Activated T-cell treated with anti-CD3 and anti-CD28 coated beads for 24 hours (primary cell): ENCODE results near the gene OAS3.
"Not testable (repeated sequence)": the region's sequence is repeated elsewhere in the genome, so short reads cannot be mapped to it uniquely, and the experiment has no call there.

Experiments
- DNase-seq: peaks from one replicate; pipeline ENCODE4 v3.0.0-alpha.2; 2020; ENCODE audit warnings: low read depth

The OAS3 gene, protein sequence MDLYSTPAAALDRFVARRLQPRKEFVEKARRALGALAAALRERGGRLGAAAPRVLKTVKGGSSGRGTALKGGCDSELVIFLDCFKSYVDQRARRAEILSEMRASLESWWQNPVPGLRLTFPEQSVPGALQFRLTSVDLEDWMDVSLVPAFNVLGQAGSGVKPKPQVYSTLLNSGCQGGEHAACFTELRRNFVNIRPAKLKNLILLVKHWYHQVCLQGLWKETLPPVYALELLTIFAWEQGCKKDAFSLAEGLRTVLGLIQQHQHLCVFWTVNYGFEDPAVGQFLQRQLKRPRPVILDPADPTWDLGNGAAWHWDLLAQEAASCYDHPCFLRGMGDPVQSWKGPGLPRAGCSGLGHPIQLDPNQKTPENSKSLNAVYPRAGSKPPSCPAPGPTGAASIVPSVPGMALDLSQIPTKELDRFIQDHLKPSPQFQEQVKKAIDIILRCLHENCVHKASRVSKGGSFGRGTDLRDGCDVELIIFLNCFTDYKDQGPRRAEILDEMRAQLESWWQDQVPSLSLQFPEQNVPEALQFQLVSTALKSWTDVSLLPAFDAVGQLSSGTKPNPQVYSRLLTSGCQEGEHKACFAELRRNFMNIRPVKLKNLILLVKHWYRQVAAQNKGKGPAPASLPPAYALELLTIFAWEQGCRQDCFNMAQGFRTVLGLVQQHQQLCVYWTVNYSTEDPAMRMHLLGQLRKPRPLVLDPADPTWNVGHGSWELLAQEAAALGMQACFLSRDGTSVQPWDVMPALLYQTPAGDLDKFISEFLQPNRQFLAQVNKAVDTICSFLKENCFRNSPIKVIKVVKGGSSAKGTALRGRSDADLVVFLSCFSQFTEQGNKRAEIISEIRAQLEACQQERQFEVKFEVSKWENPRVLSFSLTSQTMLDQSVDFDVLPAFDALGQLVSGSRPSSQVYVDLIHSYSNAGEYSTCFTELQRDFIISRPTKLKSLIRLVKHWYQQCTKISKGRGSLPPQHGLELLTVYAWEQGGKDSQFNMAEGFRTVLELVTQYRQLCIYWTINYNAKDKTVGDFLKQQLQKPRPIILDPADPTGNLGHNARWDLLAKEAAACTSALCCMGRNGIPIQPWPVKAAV

DNA sequence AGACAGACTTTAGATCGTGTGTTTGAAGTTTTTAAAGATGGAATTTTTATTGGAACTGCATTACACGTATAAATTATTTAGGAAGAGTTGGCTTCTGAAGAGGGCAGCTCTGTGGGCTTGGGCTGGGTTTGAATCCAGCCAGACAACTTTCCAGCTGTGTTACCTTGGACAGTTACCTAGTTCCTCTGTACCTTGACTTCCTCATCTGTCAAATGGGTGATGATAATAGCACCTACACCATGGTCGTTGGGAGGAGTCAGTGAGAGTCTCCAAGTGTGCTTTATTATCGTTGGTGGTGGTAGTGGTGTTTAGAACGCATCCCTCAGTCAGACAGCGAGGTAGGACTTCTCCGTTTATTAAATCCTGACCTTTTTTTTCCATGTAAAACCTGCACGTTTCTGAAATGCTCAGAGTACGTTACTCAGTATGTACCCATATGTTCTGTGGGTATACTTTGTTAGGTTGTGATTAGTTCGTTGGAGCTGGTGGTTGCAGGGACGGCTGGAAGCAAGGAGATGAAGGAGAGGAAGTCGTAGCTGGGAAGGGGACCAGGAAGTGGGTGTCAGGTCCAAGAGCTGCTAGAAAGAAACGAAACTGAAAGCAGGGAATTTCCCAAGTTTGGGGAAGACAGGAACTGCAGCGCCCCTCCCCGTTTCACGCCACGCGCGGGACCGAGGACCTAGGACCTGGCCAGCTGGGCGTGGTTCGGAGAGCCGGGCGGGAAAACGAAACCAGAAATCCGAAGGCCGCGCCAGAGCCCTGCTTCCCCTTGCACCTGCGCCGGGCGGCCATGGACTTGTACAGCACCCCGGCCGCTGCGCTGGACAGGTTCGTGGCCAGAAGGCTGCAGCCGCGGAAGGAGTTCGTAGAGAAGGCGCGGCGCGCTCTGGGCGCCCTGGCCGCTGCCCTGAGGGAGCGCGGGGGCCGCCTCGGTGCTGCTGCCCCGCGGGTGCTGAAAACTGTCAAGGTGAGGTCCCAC is at the start of gene OAS3:
Gene OAS3, plus strand, starts transcription at position 734 of the 979 bp plus-strand sequence. Its CDS starts 57 bp downstream, at position 791.
- peak; percentile 33 for DNase-seq

DNA sequence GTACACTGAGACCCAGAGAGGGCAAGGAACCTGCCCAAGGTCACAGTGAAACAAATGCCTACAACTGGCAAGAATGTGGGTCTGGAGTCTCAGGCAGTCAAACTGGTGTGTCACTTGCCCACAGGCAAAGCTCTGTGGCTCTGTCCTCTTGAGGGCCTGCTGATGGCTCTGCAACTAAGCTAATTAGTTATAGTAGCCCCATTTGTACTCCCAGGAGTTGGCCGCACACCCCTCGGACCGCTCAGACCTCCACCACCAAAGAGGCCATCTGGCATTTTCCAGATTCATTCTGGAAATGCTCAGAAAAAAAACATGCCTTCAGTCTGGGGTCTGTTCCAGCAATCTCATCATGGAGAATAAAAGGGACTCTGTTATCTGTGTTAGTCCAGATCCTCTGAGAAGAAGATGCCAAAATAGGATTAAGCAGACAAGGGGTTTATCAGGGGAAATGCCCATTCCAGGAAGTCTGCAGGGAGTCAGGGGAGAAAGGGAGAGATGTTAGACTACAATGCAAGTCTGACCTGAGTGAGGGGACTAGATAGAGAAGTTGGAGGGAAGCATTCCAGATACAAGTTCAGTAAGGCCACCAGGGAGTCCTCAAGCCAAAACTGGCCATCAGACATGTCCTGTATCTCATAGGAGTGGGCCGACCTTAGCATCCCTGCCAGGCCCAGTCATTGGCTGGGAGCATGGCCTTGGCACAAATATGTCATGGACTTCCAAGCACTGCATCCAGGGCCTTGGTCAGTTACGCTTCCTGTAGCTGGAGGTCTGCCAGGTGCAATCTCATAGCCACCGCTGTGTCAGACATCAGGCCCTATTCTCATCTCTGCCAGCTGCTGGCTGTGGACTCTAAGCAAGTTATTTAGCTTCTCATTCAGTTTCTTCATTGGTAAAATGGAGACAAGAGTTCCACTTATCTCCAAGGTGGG is 46.9 kb upstream of the OAS3 start:
- DNase-seq, result no peak

DNA sequence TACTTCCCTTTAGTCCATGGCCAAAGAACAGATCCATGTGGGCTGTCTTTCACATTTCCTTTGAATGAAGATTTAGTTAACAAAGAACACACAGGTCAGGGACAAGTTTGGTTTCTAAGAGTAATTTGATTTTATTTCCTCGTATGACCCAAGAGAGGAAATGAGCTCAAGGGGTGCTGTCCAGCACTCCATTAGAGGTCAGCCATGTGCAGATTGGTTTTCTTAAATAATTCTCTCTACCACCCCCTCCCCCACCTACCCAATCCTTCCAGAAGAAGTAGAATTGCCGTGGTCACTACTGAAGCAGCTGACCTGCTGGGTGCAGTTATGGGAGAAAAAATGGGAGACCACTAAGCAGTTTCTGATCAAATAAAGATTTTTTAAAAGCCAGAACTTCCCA is 45.4 kb upstream of the OAS3 start:
- no peak for DNase-seq

DNA sequence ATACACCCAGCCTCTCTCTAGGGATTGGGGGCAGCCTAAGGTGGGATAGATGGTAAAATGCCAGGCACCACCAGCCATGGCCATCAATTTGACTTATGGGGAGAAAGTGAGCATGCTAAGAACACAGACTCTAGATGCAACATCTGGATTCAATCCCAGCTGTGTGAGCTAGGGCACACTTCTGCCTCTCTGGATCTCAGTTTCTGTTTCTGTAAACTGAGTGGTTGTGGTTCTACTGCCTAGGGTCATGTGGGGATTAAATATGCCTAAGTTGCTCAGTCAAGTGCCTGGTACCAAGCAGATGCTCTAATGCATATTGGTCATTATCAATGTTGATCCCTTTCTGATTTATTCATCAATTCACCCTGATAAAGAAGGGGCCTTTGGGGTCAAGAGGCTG is 44.1 kb upstream of the OAS3 start:
- DNase-seq, result no peak

DNA sequence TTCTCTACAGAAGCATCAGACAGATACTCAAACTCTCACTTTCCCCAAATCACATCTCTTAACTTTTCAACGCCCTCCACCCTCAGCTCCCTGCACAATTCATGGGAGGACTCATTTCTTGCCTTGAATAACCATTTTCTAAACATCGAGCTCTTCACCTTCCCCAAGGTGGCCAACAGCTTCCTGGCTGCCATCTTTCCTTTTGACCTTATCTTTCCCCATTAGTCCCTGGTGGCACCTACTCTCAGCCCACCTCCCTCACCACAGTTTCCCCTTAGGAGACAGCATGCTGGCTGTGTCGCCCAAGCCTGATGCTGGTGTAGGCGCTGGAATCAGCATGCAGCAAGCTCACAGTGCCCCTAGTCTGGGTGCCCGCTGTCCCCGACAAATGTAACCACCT is 39.9 kb upstream of the OAS3 start:
- no peak for DNase-seq

DNA sequence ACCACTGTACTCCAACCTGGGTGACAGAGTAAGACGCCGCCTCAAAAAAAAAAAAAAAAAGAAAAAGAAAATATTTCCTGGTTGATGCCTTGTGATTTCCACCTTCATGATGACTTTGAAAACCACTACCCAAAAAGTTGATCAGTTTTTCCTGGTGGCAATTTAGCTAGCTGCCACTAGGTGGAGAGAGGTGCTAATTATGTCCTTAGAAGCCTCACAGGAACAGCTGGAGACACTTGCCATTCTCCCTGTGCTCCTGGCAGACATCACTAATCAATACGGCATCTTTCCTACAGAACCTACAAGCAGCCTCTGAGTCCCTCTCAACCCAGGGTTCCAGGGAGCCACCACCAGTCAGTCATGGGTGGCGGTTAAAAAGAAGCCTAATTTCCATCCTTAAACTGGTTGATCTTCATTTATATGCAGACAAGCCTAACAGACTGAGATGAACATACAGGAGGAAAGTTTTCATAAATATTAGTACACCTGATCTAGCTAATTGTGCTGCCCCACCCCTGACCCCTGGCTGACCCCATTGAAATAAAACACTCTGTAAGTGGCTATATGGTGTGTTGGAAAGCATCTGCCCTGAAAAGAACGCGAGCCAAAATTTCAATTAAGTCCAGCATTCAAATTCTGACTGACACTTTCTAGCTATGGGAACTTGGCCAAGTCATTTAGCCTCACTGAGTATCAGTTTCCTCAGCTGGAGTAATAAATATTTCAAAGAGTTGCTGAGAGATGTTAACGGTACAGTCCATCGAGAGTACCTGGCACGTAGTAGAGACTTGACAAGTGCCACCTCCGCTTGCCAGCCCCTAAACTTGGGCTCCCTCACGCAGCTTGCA is 37.8 kb upstream of the OAS3 start:
- DNase-seq, result peak; percentile 33

DNA sequence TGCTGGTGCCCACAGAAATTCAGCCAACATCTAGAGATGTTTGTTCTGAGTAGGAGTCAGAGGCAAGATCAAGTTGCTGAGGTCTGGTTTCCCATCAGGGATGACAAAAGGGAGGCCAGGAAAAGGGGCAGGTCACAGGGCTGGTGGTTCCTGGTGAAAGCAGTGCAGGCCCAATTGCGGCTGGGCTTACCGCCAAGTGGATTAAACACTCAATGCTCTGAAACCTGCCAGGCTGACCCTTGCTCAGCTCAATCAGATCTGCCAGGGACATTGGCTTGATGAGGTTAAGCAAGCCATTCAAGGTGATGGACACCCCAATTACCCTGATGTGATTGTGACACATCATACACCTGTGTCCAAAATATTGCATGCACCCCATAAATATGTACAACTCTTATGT is 37.0 kb upstream of the OAS3 start:
- DNase-seq, result no peak

DNA sequence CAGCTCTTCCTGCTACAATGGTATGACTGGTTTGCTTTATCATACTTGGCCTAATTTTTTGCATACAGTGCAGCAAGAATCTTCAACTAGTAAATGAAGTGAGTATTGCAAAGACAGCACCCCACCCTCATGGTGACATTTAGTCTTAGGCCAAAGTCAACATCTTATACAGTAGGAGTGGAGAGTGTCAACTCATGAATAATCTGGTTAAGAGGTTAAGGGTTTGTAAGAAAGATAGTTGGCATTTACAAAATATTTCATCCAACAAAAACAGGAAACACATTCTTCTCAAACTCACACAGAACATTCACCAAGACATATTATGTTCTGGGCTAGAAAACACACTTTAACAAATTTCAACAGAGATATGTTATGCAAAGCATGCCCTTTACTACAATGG is 33.7 kb upstream of the OAS3 start:
- DNase-seq, result no peak

DNA sequence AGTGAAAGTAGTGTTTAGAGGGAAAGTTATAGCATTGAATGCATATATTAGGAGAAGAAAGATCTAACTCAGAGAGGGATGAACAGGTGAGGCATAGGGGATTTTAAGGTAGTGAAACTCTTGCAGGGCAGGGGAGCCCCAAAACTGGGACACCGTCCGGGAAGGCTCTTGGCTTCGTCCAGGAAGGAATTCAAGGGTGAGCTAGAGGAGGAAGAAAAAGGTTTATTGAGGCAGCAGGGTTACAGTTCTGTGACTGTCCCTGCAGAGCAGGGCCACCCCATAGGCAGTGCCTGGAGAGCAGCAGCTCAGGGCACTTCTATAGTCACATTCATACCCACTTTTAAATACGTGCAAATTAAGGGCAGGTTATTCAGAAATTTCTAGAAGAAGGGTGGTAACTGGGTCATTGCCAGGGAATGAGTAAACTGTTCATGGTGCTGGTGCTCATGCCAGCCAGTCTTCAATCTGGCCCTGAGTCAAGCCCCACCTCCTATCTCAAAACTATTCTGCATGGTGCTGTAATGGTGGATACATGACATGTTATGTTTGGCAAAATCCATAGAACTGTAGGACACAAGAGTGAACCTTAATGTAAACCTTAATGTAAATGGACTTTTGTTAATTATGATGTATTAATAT is 32.7 kb upstream of the OAS3 start:
- no peak for DNase-seq

DNA sequence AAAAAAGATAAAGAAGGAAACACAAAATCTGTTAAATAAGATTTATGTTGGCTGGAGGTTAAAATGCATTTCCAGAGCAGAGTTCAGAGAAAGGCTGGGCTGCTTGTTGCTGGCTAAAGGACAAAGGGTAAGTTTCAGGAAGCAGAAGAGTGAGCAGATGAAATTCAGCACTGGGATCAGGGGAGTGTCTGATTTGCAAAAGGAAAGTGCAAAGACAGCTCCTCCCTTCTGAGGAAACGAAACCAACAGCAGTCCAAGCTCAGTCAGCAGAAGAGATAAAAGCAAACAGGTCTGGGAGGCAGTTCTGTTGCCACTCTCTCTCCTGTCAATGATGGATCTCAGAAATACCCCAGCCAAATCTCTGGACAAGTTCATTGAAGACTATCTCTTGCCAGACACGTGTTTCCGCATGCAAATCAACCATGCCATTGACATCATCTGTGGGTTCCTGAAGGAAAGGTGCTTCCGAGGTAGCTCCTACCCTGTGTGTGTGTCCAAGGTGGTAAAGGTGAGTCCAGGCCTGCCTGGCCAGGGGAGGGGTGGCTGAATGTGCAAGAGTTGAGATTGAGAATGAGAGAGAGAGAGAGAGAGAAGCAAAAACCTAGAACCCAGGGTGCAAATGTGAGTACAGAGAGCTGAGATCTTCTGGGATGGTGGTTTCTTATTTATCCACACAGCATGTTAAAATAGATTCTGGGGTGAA is 31.4 kb upstream of the OAS3 start, which contains the start of gene OAS1:
Gene OAS1, plus strand, starts transcription at position 251 of the 703 bp plus-strand sequence. Its CDS starts 78 bp downstream, at position 329.
- peak; percentile 17 for DNase-seq

DNA sequence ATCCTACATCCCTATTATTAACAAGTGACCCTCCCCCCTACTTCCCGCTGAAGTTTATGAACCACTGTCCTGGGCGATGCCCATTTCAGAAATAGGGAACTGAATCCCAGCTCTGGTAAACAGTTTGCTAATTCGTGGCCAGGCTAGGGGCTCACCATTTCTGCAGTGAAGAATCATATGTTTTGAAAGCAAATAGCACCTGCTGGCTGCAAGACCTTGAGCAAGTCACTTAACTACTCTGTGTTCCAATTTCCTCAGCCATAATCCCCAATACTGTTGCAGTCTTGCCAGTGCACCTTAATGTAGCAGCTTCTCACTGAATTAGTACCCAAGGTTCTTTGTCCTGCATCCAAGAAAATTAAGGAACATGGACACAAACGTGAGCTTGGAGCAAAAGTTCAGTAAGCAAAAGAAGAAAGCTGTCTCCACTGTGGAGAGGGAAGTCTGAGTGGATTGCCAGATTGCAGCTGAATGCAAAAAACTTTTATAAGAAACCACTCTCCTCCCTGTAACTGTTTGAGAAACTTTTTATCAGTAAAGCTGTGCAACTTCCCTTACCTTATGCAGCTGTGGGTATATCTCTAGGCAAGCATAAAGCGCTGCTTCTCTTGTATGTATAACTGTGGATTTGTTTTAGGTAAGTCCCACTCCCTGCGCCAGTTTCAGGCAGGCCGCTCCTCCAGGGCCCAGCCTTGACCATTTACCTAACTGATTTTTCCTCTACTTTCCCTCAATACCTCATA is 30.7 kb upstream of the OAS3 start:
- DNase-seq, result no peak

DNA sequence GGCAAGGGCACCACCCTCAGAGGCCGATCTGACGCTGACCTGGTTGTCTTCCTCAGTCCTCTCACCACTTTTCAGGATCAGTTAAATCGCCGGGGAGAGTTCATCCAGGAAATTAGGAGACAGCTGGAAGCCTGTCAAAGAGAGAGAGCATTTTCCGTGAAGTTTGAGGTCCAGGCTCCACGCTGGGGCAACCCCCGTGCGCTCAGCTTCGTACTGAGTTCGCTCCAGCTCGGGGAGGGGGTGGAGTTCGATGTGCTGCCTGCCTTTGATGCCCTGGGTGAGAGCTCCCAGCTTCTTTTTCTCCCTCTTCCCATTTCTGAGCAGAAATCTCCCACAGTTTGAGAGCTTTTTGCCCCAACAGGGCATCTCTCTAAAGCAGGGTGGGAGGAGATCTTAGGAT is 29.7 kb upstream of the OAS3 start:
- DNase-seq, result no peak

DNA sequence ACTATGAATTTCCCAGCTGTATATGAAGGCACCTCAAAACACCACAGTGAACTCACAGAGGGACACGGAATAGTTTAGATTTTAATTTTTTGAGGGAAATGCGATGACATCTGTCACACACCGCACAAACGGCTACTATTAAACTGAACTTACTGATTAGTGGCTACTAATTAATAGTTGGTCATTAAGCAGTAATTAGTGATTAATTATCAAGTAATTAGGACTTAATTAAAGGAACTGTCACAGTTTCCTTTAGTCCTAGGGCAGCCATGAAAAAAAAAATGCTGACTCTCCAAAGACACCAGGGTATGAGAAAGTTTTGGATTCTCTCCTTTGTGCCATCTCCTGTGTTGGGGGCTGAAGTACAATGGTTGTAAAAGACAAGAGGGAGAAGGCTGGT is 28.6 kb upstream of the OAS3 start:
- DNase-seq, result no peak

DNA sequence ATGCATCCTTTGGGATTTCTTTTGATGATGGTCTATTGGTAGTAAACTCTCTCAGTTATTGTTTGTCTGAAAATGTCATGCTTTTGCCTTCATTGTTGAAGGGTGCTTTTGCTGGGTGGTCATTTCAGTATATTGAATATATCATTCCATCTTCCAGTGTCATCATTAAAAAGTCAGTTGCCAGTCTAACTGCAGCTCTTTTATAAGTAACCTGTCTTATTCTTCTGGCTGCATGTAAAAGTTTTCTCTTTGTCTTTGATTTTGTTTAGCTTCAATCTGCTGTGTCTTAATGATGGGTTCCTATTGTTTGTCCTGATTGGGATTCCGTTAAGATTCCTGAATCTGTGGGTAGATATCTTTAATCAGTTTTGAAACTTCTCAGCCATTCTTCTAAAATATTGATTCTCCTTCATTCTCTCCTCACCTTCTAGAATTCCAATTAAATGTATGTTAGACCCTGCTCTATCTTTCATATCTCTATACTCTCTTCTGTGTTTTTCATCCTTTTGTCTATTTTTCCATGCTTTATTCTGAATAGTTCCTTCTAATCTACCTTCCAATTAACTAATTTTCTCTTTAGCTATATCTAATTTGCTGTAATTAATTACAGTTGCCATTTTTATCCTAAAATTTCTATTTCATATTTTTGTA is 25.1 kb upstream of the OAS3 start:
- no peak for DNase-seq

DNA sequence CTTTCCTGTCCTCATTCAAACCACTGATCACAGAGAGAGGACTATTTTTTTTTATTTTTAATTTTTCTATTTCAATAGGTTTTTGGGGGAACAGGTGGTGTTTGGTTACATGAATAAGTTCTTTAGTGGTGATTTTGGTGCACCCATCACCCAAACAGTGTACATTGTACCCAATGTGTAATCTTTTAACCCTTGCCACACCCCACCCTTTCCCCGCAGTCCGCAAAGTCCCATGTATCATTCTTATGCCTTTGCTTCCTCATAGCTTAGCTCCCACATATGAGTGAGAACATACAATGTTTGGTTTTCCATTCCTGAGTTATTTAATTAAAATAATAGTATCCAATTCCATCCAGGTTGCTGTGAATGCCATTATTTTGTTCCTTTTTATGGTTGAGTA is 24.4 kb upstream of the OAS3 start:
- DNase-seq, result not testable (repeated sequence)

DNA sequence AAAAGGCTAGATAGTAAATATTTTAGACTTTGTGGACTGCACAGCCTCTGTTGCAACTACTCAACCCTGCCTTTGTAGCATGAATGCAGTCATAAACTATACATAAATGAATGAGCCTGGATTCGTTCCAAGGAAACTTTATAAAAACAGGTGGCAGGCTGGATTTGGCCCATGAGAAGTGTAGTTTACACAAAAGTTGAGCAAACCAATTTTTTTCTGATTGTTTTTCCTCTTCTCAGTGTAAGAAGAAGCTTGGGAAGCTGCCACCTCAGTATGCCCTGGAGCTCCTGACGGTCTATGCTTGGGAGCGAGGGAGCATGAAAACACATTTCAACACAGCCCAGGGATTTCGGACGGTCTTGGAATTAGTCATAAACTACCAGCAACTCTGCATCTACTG is 22.0 kb upstream of the OAS3 start:
- DNase-seq, result no peak

DNA sequence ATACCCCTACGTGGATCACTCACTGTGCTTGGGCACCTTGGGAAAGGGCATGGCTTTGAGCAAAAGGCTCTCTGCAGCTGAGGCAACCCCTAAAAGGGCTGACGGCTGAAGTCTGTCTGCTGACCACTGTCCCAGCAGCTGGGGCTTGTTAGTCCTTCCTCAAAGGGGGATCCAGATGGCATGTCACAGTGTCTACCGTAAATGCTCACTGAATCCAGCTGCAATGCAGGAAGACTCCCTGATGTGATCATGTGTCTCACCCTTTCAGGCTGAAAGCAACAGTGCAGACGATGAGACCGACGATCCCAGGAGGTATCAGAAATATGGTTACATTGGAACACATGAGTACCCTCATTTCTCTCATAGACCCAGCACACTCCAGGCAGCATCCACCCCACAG is 19.2 kb upstream of the OAS3 start:
- DNase-seq, result no peak
